BLaER1 (cell line): ENCODE measurements around the gene OR52K2.
"Not testable (repeated sequence)": the region's sequence is repeated elsewhere in the genome, so short reads cannot be mapped to it uniquely, and the experiment has no call there.

Source experiments
- H3K27ac ChIP-seq: shearing (Covaris generic); formaldehyde crosslinking; 2 replicates; pipeline ENCODE4 v1.8.1; 2022
- H3K27me3 ChIP-seq: shearing (Covaris generic); formaldehyde crosslinking; 2 replicates; pipeline ENCODE4 v1.8.1; 2022
- H3K36me3 ChIP-seq: shearing (Covaris generic); formaldehyde crosslinking; 2 replicates; pipeline ENCODE4 v1.8.1; 2022
- H3K4me1 ChIP-seq: shearing (Covaris generic); formaldehyde crosslinking; 2 replicates; pipeline ENCODE4 v1.8.1; 2022
- H3K4me2 ChIP-seq: shearing (Covaris generic); formaldehyde crosslinking; 2 replicates; pipeline ENCODE4 v1.8.1; 2022
- H3K4me3 ChIP-seq: shearing (Covaris generic); formaldehyde crosslinking; 2 replicates; pipeline ENCODE4 v1.8.1; 2022
- H3K9ac ChIP-seq: shearing (Covaris generic); formaldehyde crosslinking; 2 replicates; pipeline ENCODE4 v1.8.1; 2022
- H3K9me3 ChIP-seq: shearing (Covaris generic); formaldehyde crosslinking; 2 replicates; pipeline ENCODE4 v1.8.1; 2022
- H4K20me1 ChIP-seq: shearing (Covaris generic); formaldehyde crosslinking; 2 replicates; pipeline ENCODE4 v1.8.1; 2022
- Cebpa-rat ChIP-seq: shearing (Covaris generic); IDR thresholded peaks from 2 replicates; pipeline ENCODE4 v1.8.1; 2022

The OR52K2 gene

DNA sequence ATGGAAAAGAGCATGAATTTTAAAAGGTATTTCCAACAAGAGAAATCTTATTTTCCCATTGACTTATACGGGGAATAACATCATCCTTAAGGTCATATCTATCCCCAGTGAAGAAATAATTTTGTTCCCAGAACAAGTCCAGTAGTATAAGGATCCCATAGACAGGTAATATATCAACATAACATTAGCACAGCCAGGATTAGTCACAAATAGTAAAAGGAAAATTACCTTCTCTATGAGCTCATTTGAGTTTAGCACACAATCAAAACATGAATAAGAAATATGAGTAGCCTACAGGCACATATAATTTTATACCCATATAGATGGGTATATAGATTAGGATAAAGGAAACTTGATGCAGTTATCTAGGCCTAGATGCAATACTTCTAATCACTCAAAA lies 30.5 kb downstream of the OR52K2 start:
- H3K9me3 ChIP-seq = no peaks in the 10 kb centered on the region
- H3K9ac ChIP-seq = no peak overlapping the region
- no peak for TF ChIP-seq Cebpa-rat
- no peaks in the 10 kb centered on the region for H3K4me1 ChIP-seq
- no peak overlapping the region for H3K4me3 ChIP-seq
- H3K4me2 ChIP-seq = no peak overlapping the region
- no peak overlapping the region for H3K27ac ChIP-seq
- H4K20me1 ChIP-seq = no peaks in the 10 kb centered on the region
- no peaks in the 10 kb centered on the region for H3K36me3 ChIP-seq
- no peaks in the 10 kb centered on the region for H3K27me3 ChIP-seq

DNA sequence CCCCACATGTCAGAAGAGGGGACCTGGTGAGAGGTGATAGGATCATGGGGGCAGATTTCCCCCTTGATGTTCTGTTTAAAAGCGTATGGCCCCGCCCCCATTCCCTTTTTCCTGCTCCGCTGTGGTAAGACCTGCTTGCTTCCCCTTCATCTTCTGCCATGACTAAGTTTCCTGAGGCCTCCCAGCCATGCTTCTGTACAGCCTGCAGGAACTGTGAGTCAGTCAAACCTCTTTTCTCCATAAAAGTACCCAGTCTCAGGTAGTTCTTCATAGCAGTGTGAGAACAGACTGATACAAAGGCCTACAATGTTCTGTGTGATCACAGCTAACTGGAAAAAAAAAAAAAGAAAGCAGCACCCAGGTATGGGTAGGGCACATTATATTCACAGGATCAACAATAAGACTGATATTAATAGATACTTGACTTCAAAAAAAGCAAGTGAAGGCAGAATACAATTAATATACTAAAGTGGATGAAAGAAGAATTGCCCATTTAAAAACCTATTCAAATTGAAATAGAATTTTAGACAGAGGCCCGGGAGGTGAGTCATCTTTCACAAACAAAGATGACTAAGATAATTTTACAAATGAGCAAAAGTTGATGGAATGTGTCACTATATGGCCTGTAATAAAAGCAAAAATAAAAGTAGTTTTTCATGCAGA lies 31.6 kb downstream of the OR52K2 start:
- H3K9ac ChIP-seq = no peak overlapping the region
- no peaks in the 10 kb centered on the region for H3K36me3 ChIP-seq
- H3K4me2 ChIP-seq = no peak overlapping the region
- no peaks in the 10 kb centered on the region for H3K27me3 ChIP-seq
- H4K20me1 ChIP-seq = no peaks in the 10 kb centered on the region
- no peaks in the 10 kb centered on the region for H3K9me3 ChIP-seq
- H3K4me3 ChIP-seq = no peak overlapping the region
- TF ChIP-seq Cebpa-rat = no peak
- H3K4me1 ChIP-seq = no peaks in the 10 kb centered on the region
- no peak overlapping the region for H3K27ac ChIP-seq

- Histone ChIP-seq H3K27ac (no peak overlapping the region), H3K36me3 (no peaks in the 10 kb centered on the region), H3K4me2 (no peak overlapping the region), H3K9me3 (no peaks in the 10 kb centered on the region), H3K4me3 (no peak overlapping the region), H3K9ac (no peak overlapping the region), H3K27me3 (no peaks in the 10 kb centered on the region), H3K4me1 (no peaks in the 10 kb centered on the region), H4K20me1 (no peaks in the 10 kb centered on the region)
- TF ChIP-seq Cebpa-rat = no peak
Observed at GRCh38 chr11:4481240-4481582, 32.1 kb downstream of the OR52K2 start.

- Histone ChIP-seq H3K36me3 (no peaks in the 10 kb centered on the region), H3K9me3 (no peaks in the 10 kb centered on the region), H3K27me3 (no peaks in the 10 kb centered on the region), H3K9ac (no peak within 1 kb of the TSS), H3K4me3 (no peak within 1 kb of the TSS), H3K4me1 (no peaks in the 10 kb centered on the region), H3K27ac (no peak within 1 kb of the TSS), H3K4me2 (no peak within 1 kb of the TSS), H4K20me1 (no peaks in the 10 kb centered on the region)
- TF ChIP-seq Cebpa-rat = no peak
Observed at GRCh38 chr11:4482445-4482844, 33.4 kb downstream of the OR52K2 start, which contains the start of gene OR52K1. OR52K1 (plus strand) TSS chr11:4482646; CDS start chr11:4488901, 6,255 bp downstream.

DNA sequence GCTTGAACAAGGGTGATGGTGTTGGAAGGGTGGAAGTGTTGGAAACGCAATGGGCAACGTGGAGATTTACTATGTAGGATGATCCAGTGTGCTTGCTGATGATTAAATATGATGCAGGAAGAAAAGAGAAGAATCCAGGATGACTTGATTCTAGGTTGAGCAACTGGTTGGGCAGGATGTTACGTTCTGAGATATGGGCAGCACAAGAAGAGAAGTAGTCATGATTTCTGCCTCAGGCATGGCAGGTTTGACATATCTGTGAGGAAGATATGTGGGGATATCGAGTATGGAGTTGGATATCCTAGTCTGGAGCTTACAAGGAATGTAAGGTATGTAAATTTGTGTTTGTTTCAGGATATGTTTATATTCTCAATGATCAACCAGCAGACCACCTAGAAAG lies 35.2 kb downstream of the OR52K2 start:
- H3K9ac ChIP-seq = no peak overlapping the region
- H3K36me3 ChIP-seq = no peaks in the 10 kb centered on the region
- no peak for TF ChIP-seq Cebpa-rat
- H3K9me3 ChIP-seq = no peaks in the 10 kb centered on the region
- no peak overlapping the region for H3K27ac ChIP-seq
- H3K4me2 ChIP-seq = no peak overlapping the region
- no peak overlapping the region for H3K4me3 ChIP-seq
- no peaks in the 10 kb centered on the region for H3K4me1 ChIP-seq
- no peaks in the 10 kb centered on the region for H4K20me1 ChIP-seq
- no peaks in the 10 kb centered on the region for H3K27me3 ChIP-seq

GRCh38 chr11:4491405-4491804 lies 42.3 kb downstream of the OR52K2 start:
- H3K36me3 ChIP-seq, H3K27ac ChIP-seq, H3K4me2 ChIP-seq, H3K27me3 ChIP-seq, H3K4me1 ChIP-seq, H3K4me3 ChIP-seq, H3K9ac ChIP-seq, H4K20me1 ChIP-seq, H3K9me3 ChIP-seq: not testable (repeated sequence)

DNA sequence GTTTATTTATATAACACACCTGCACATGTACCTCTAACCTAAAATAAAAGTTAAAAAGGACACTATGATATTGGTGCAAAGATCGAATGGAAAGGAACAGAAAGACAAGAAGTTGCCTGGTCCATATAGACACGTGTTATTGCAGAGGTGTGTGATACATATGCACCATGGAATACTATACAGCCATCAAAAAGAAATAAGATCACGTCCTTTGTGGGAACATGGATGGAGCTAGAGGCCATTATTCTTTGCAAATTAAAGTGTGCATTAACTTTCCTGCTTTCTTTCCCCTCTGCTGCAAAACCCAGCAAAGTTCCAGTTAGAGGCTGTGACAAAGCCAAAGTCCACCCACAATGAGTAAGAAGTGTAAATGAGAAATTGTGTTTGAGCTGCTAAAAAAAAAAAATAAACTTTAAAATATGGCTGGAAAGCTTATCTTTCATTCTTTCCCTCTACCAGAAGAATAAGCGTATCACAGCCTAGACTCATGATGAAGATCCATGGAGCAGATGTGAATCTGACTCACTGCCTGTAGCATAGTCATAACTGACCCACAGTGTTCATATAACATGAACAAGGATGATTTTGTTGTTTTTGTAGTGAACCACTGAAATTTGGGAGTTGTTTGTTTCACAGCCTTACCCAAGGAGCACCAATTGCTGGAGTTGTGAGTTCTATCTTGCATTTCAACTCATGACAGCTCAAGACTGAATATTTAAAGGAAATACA lies 42.9 kb downstream of the OR52K2 start:
- no peak overlapping the region for H3K4me3 ChIP-seq
- H3K27me3 ChIP-seq = no peaks in the 10 kb centered on the region
- H3K36me3 ChIP-seq = no peaks in the 10 kb centered on the region
- 0 out of 2 replicates have a peak, but pooled peaks cover 3% of the 10 kb centered on the region for H3K9me3 ChIP-seq
- no peak overlapping the region for H3K9ac ChIP-seq
- no peak overlapping the region for H3K4me2 ChIP-seq
- no peak for TF ChIP-seq Cebpa-rat
- no peaks in the 10 kb centered on the region for H4K20me1 ChIP-seq
- no peaks in the 10 kb centered on the region for H3K4me1 ChIP-seq
- H3K27ac ChIP-seq = no peak overlapping the region

GRCh38 chr11:4493480-4493818 lies 44.4 kb downstream of the OR52K2 start:
- H3K4me2 ChIP-seq = no peak overlapping the region
- H3K27me3 ChIP-seq = no peaks in the 10 kb centered on the region

GRCh38 chr11:4495487-4495886 lies 46.4 kb downstream of the OR52K2 start:
- no peak for TF ChIP-seq Cebpa-rat
- Histone ChIP-seq H3K36me3 (no peaks in the 10 kb centered on the region), H3K4me3 (no peak overlapping the region), H3K27me3 (no peaks in the 10 kb centered on the region), H3K4me1 (no peaks in the 10 kb centered on the region), H3K9ac (no peak overlapping the region), H3K27ac (no peak overlapping the region), H4K20me1 (no peaks in the 10 kb centered on the region), H3K9me3 (0 out of 2 replicates have a peak, but pooled peaks cover 3% of the 10 kb centered on the region), H3K4me2 (no peak overlapping the region)

More at GRCh38 chr11:4493480-4493818, 44.4 kb downstream of the OR52K2 start:
- no peaks in the 10 kb centered on the region for H3K36me3 ChIP-seq
- no peaks in the 10 kb centered on the region for H4K20me1 ChIP-seq
- TF ChIP-seq Cebpa-rat = no peak
- no peak overlapping the region for H3K9ac ChIP-seq
- H3K27ac ChIP-seq = no peak overlapping the region
- H3K4me3 ChIP-seq = no peak overlapping the region
- no peaks in the 10 kb centered on the region for H3K4me1 ChIP-seq
- 0 out of 2 replicates have a peak, but pooled peaks cover 3% of the 10 kb centered on the region for H3K9me3 ChIP-seq

DNA sequence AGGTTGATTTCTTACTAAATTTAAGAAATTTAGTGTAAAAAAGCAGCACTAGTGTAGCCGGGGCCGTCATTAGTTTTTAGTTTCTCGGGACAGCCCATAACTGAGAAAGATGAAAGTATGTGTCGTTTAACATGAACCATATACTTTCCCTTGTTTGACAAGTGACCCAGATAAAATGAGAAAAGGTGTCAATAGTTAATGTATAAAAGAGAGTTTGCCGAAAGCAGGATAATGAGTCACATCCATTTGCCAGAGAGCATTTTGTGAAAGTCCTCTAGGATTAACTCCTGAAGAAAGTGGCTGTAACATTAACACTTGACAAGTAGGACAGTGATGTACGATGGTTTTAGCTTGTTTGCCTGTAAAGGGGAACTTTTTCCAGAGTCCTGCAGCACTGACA lies 46.9 kb downstream of the OR52K2 start:
- H3K4me1 ChIP-seq = no peaks in the 10 kb centered on the region
- H3K9ac ChIP-seq = no peak overlapping the region
- no peak overlapping the region for H3K4me3 ChIP-seq
- no peak for TF ChIP-seq Cebpa-rat
- no peaks in the 10 kb centered on the region for H3K36me3 ChIP-seq
- no peaks in the 10 kb centered on the region for H3K27me3 ChIP-seq
- no peak overlapping the region for H3K4me2 ChIP-seq
- 0 out of 2 replicates have a peak, but pooled peaks cover 3% of the 10 kb centered on the region for H3K9me3 ChIP-seq
- no peaks in the 10 kb centered on the region for H4K20me1 ChIP-seq
- no peak overlapping the region for H3K27ac ChIP-seq
